OCI-LY3 (cell line): ENCODE measurements around the gene LRRC46.

ENCODE experiments used
- EZH2phosphoT487 ChIP-seq: fragments of 200-600 bp; shearing (Covaris generic); IDR thresholded peaks from 2 replicates; pipeline ENCODE4 v1.6.1; 2018; ENCODE audit warnings: antibody characterized with exemption, mixed run types, low read depth
- TF ChIP-seq, protein P1 (sequence below): fragments of 200-600, 300-600 bp; sonication (generic); IDR thresholded peaks from 2 replicates; pipeline ENCODE4 v1.5.1; 2014; ENCODE audit warnings: antibody characterized with exemption, low read length, low read depth

DNA sequence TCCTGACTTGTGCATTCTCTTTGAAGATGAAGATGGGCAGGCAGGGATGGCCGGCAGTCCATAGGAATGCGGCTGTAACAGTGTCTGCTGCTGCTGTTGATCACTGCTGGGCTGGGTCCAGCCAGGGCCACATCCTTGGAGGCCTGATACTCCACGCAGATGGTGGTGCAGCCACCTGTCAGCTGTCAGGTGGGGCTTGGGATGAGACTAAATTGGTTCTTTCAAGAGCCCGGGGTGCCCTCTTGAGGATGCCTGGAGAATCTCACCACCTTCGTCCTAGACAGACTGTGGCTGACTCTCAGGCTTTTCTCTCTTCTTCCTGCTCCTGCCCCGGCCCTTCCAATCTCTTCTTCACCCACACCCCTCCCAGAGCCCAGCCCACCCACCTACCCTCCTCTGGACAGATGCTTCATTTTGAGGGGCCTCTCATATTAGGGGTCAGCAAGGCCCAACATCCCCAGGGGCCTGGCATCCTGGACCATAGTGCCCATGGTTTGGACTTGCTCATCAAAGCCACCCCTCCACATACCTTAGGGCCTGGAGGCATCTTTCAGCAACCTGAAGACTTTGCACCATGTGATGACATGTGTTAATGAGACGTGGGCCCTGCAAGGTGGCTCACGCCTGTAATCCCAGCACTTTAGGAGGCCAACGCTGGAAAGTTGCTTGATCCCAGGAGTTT, 29.0 kb upstream of the LRRC46 start:
- TF ChIP-seq, protein P1, sequence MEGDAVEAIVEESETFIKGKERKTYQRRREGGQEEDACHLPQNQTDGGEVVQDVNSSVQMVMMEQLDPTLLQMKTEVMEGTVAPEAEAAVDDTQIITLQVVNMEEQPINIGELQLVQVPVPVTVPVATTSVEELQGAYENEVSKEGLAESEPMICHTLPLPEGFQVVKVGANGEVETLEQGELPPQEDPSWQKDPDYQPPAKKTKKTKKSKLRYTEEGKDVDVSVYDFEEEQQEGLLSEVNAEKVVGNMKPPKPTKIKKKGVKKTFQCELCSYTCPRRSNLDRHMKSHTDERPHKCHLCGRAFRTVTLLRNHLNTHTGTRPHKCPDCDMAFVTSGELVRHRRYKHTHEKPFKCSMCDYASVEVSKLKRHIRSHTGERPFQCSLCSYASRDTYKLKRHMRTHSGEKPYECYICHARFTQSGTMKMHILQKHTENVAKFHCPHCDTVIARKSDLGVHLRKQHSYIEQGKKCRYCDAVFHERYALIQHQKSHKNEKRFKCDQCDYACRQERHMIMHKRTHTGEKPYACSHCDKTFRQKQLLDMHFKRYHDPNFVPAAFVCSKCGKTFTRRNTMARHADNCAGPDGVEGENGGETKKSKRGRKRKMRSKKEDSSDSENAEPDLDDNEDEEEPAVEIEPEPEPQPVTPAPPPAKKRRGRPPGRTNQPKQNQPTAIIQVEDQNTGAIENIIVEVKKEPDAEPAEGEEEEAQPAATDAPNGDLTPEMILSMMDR, result peak; percentile 74
- no peak for TF ChIP-seq EZH2phosphoT487
